GM12891 (cell line): Measurements from ENCODE around the gene PRKACG.

Experiments used
- POLR2A ChIP-seq: IDR thresholded peaks from 2 replicates; pipeline ENCODE4 v1.6.1; 2011; ENCODE audit warnings: low read depth, low read length, control low read depth
- POLR2AphosphoS5 ChIP-seq: IDR thresholded peaks from 2 replicates; pipeline ENCODE4 v1.6.1; 2011; ENCODE audit warnings: low read depth, low read length, control low read depth
- TAF1 ChIP-seq: IDR thresholded peaks from 2 replicates; pipeline ENCODE4 v1.6.1; 2011; ENCODE audit warnings: low read depth, low read length, control low read depth

- TF ChIP-seq POLR2A (no peak), POLR2AphosphoS5 (no peak), TAF1 (no peak)
These were observed 44.2 kb upstream of the PRKACG start for GRCh38 chr9:69058101-69058500.
